CD4-positive, alpha-beta T cell (primary cell): ENCODE results near the gene BCAS1. TPM values are rescaled to one million over a fixed set of nuclear protein-coding genes. Genes with fewer than 3 reads are reported as not detected.

ENCODE experiments used
- ATAC-seq: fragments of 200-7000 bp; cut with Tn5 transposase; one replicate; pipeline ENCODE4 v1.10.0; 2022; ENCODE audit warnings: mild to moderate bottlenecking; ENCODE audit not compliant: poor library complexity
- CTCF ChIA-PET: fragments of 350-600 bp; sonication (Branson Sonifier 250); formaldehyde crosslinking; loops from one replicate; lab custom pipeline; 2021; ENCODE audit warnings: antibody characterized with exemption, inconsistent platforms; lab: Charles Lee
- POLR2A ChIA-PET: fragments of 350-600 bp; sonication (Branson Sonifier 250); formaldehyde crosslinking; loops from one replicate; lab custom pipeline; 2021; ENCODE audit warnings: antibody characterized with exemption, inconsistent platforms; lab: Charles Lee
- DNase-seq, 14 experiments: peaks; one replicate each; pipeline ENCODE4 v3.0.0-alpha.2; 2013 to 2020; ENCODE audit warnings: mixed read lengths in 2 of 14
- H3K27ac ChIP-seq, 2 donors: one replicate each; pipeline versions ENCODE4 v1.5.1 to v1.7.0; 2013; ENCODE audit warnings: low read length in 2 of 2, low read depth in 1 of 2, mild to moderate bottlenecking in 1 of 2
- H3K27me3 ChIP-seq, 2 experiments: 1 replicate in 1 of 2; 2 replicates in 1 of 2; pipeline versions ENCODE4 v1.6.1 to v1.7.0; 2013; ENCODE audit warnings: low read length in 2 of 2, control low read depth in 1 of 2, mild to moderate bottlenecking in 1 of 2, moderate library complexity in 1 of 2; ENCODE audit not compliant: insufficient read depth in 2 of 2, control insufficient read depth in 1 of 2
- H3K36me3 ChIP-seq: one replicate; pipeline ENCODE4 v1.6.1; 2013; ENCODE audit warnings: low read length, control low read depth; ENCODE audit not compliant: insufficient read depth
- H3K4me1 ChIP-seq: one replicate; pipeline ENCODE4 v1.6.1; 2013; ENCODE audit warnings: low read length, control low read depth; ENCODE audit not compliant: insufficient read depth
- H3K4me3 ChIP-seq: one replicate; pipeline ENCODE4 v1.5.1; 2013; ENCODE audit warnings: mild to moderate bottlenecking, low read length, moderate library complexity
- H3K9me3 ChIP-seq, 2 experiments: 1 replicate in 1 of 2; 2 replicates in 1 of 2; pipeline versions ENCODE4 v1.6.1 to v1.7.0; 2013; ENCODE audit warnings: low read length in 2 of 2, mild to moderate bottlenecking in 2 of 2, control low read depth in 1 of 2, moderate library complexity in 1 of 2; ENCODE audit not compliant: control insufficient read depth in 1 of 2, insufficient read depth in 1 of 2
- H3K27ac Mint-ChIP-seq: one replicate; pipeline ENCODE4 v1.8.0; 2020; ENCODE audit warnings: mixed read lengths
- H3K27me3 Mint-ChIP-seq: one replicate; pipeline ENCODE4 v1.8.0; 2021; ENCODE audit warnings: mixed read lengths
- H3K36me3 Mint-ChIP-seq: one replicate; pipeline ENCODE4 v1.8.0; 2021; ENCODE audit warnings: low read depth, mixed read lengths
- H3K4me1 Mint-ChIP-seq: one replicate; pipeline ENCODE4 v1.8.0; 2021; ENCODE audit warnings: low read depth, mixed read lengths
- H3K4me3 Mint-ChIP-seq: one replicate; pipeline ENCODE4 v1.8.0; 2020; ENCODE audit warnings: mild to moderate bottlenecking, mixed read lengths
- H3K9me3 Mint-ChIP-seq: one replicate; pipeline ENCODE4 v1.8.0; 2020; ENCODE audit warnings: mixed read lengths
- CTCF ChIP-seq: fragments of 200-600 bp; IDR thresholded peaks from one replicate; pipeline ENCODE4 v1.8.0; 2022; ENCODE audit warnings: antibody characterized with exemption, mild to moderate bottlenecking
- intact Hi-C, 2 experiments: fragments of 100-400 bp; cut with DNase I in 1 of 2; cut with micrococcal nuclease in 1 of 2; formaldehyde crosslinking; loops; one replicate each; pipeline versions ENCODE4 v1.15.1 to v1.9.0; 2023 to 2025; cut with DNase I, micrococcal nuclease
- total RNA-seq, 174 experiments: library from RNA in 2 of 174; stranded (reverse) in 2 of 174; gene quantifications; one replicate each; pipeline ENCODE4 v1.2.3 and lab custom pipeline; 2021 to 2026

BCAS1 gene
- total RNA-seq, 2 experiments from 2014 or later, result 0.20 to 0.27 TPM

- peaks cover 4% of the 10 kb centered on the region for H3K4me1 Mint-ChIP-seq
- CTCF ChIA-PET, result no interaction called here
- TF ChIP-seq CTCF, result no peak
These were observed 15.5 kb upstream of the BCAS1 start for GRCh38 chr20:54085910-54086309.

GRCh38 chr20:54085425-54085824 is 15.0 kb upstream of the BCAS1 start:
- no peak for TF ChIP-seq CTCF
- H3K27me3 ChIP-seq, result no peaks in the 10 kb centered on the region
- no peaks in the 10 kb centered on the region for H3K36me3 ChIP-seq
- intact Hi-C loops, result no loop called here
- no peaks in the 10 kb centered on the region for H3K9me3 ChIP-seq
- no peaks in the 10 kb centered on the region for H3K36me3 Mint-ChIP-seq
- no peak overlapping the region for H3K4me3 Mint-ChIP-seq
- ChIA-PET POLR2A (no interaction called here), CTCF (interaction anchor here (0.8 kb wide), 1 partner anchor 11 kb away, joined by 3 read pairs; no protein-coding TSS in a partner anchor)
- H3K9me3 Mint-ChIP-seq, result no peaks in the 10 kb centered on the region
- ATAC-seq (no peak), DNase-seq (no peak)
- H3K4me3 ChIP-seq, result no peak overlapping the region
- H3K4me1 ChIP-seq, result no peaks in the 10 kb centered on the region
- peaks cover 4% of the 10 kb centered on the region for H3K4me1 Mint-ChIP-seq
- H3K27me3 Mint-ChIP-seq, result peaks cover 5% of the 10 kb centered on the region
- no peak overlapping the region for H3K27ac ChIP-seq
- no peak overlapping the region for H3K27ac Mint-ChIP-seq

More at GRCh38 chr20:54085910-54086309, 15.5 kb upstream of the BCAS1 start:
- POLR2A ChIA-PET, result no interaction called here
- Histone ChIP-seq H3K27me3 (no peaks in the 10 kb centered on the region), H3K9me3 (no peaks in the 10 kb centered on the region), H3K27ac (no peak overlapping the region), H3K4me1 (no peaks in the 10 kb centered on the region), H3K4me3 (no peak overlapping the region), H3K36me3 (no peaks in the 10 kb centered on the region)
- H3K4me3 Mint-ChIP-seq, result no peak overlapping the region
- intact Hi-C loops, result no loop called here
- no peaks in the 10 kb centered on the region for H3K36me3 Mint-ChIP-seq
- no peak overlapping the region for H3K27ac Mint-ChIP-seq
- H3K9me3 Mint-ChIP-seq, result no peaks in the 10 kb centered on the region
- ATAC-seq (no peak), DNase-seq (no peak)
- peaks cover 8% of the 10 kb centered on the region for H3K27me3 Mint-ChIP-seq

- Histone ChIP-seq H3K27ac (no peak overlapping the region), H3K4me1 (no peaks in the 10 kb centered on the region), H3K36me3 (no peaks in the 10 kb centered on the region), H3K27me3 (no peaks in the 10 kb centered on the region), H3K9me3 (no peaks in the 10 kb centered on the region), H3K4me3 (no peak overlapping the region)
- Mint-ChIP-seq H3K4me1 (peaks cover 4% of the 10 kb centered on the region), H3K4me3 (no peak overlapping the region), H3K27ac (no peak overlapping the region), H3K36me3 (no peaks in the 10 kb centered on the region), H3K9me3 (no peaks in the 10 kb centered on the region), H3K27me3 (peaks cover 3% of the 10 kb centered on the region)
- DNase-seq (no peak), ATAC-seq (no peak)
- intact Hi-C loops, result no loop called here
- ChIA-PET POLR2A (no interaction called here), CTCF (interaction anchor here (0.8 kb wide), 1 partner anchor 12 kb away, joined by 3 read pairs; no protein-coding TSS in a partner anchor)
- no peak for TF ChIP-seq CTCF
These were observed 14.5 kb upstream of the BCAS1 start for GRCh38 chr20:54084727-54085388.
